GM21526 (cell line): ENCODE data around the gene TROAP.
"Not testable (repeated sequence)": the region's sequence is repeated elsewhere in the genome, so short reads cannot be mapped to it uniquely, and the experiment has no call there.

Source experiments
- ATAC-seq: cut with Tn5 transposase; IDR thresholded peaks from one replicate; pipeline ENCODE4 v1.9.1; 2021; ENCODE audit warnings: moderate library complexity; ENCODE audit not compliant: unreplicated experiment, low FRiP score

Gene TROAP

GRCh38 chr12:49322708-49323523 lies at the start of gene TROAP:
TSS of gene TROAP (plus strand) at chr12:49323255. CDS start at chr12:49323609, 354 bp downstream.
- ATAC-seq, result peak; percentile 96

GRCh38 chr12:49273726-49274395 lies 49.2 kb upstream of the TROAP start:
- ATAC-seq, result no peak

- no peak for ATAC-seq
Observed at GRCh38 chr12:49274396-49275069, 48.5 kb upstream of the TROAP start.

- ATAC-seq, result no peak
Observed at GRCh38 chr12:49276304-49277290, 46.5 kb upstream of the TROAP start.

- no peak for ATAC-seq
Observed at GRCh38 chr12:49277466-49277865, 45.6 kb upstream of the TROAP start.

GRCh38 chr12:49279706-49280159 lies 43.3 kb upstream of the TROAP start:
- no peak for ATAC-seq

GRCh38 chr12:49280545-49280944 lies 42.5 kb upstream of the TROAP start:
- ATAC-seq, result not testable (repeated sequence)

GRCh38 chr12:49282302-49282701 lies 40.8 kb upstream of the TROAP start:
- ATAC-seq, result no peak

GRCh38 chr12:49282740-49283375 lies 40.2 kb upstream of the TROAP start:
- not testable (repeated sequence) for ATAC-seq

GRCh38 chr12:49283541-49284429 lies 39.3 kb upstream of the TROAP start:
- ATAC-seq, result no peak

GRCh38 chr12:49284672-49285071 lies 38.4 kb upstream of the TROAP start:
- no peak for ATAC-seq

GRCh38 chr12:49287876-49288275 lies 35.2 kb upstream of the TROAP start:
- no peak for ATAC-seq

GRCh38 chr12:49288412-49288853 lies 34.6 kb upstream of the TROAP start:
- no peak for ATAC-seq

- no peak for ATAC-seq
Observed at GRCh38 chr12:49288922-49289555, 34.0 kb upstream of the TROAP start.

GRCh38 chr12:49292729-49293055 lies 30.4 kb upstream of the TROAP start:
- no peak for ATAC-seq

- ATAC-seq, result no peak
Observed at GRCh38 chr12:49293056-49293956, 29.7 kb upstream of the TROAP start.

GRCh38 chr12:49294086-49294803 lies 28.8 kb upstream of the TROAP start:
- no peak for ATAC-seq
